HCT116 (cell line): ENCODE measurements around the gene SPRED1. TPM values are rescaled to one million over a fixed set of nuclear protein-coding genes. Genes with fewer than 3 reads are reported as not detected.

Experiments used
- ATAC-seq: fragments of 200-7000 bp; cut with Tn5 transposase; 2 replicates; pipeline ENCODE4 v1.9.1; 2020; ENCODE audit warnings: mild to moderate bottlenecking, moderate library complexity
- BruUV-seq: library from RNA; stranded (reverse); fragments of 400-500 nt; replicated peaks from 2 replicates; lab custom pipeline; 2021; lab: Mats Ljungman, UMichigan
- CTCF ChIA-PET: fragments of 300-600 bp; sonication (Branson Sonifier 250); formaldehyde crosslinking; loops from one replicate; lab custom pipeline; 2021; ENCODE audit warnings: antibody characterized with exemption; lab: Charles Lee
- POLR2A ChIA-PET: fragments of 300-600, 350-600 bp; sonication (Branson Sonifier 250); formaldehyde crosslinking; loops from one replicate; lab custom pipeline; 2021; ENCODE audit warnings: antibody characterized with exemption; lab: Charles Lee
- RAD21 ChIA-PET, 2 experiments: fragments of 300-600 bp; sonication (Branson Sonifier 250); formaldehyde crosslinking; loops; one replicate each; lab custom pipeline; 2023; ENCODE audit warnings: low total read pairs in 2 of 2; ENCODE audit not compliant: uncharacterized antibody in 2 of 2, unreplicated experiment in 2 of 2, low non-redundant PET in 1 of 2; lab: Charles Lee
- DNase-seq: peaks from one replicate; pipeline ENCODE4 v3.0.0-alpha.2; 2010; ENCODE audit warnings: low read depth, low spot score
- H2AFZ ChIP-seq: fragments of 200-600 bp; shearing (Covaris generic), sonication (generic); 2 replicates; pipeline ENCODE4 v1.6.1; 2017; ENCODE audit warnings: low read depth, mixed run types, mixed read lengths, antibody characterized with exemption, low read length; ENCODE audit not compliant: poor library complexity, severe bottlenecking
- H3K27ac ChIP-seq: 2 replicates; pipeline ENCODE4 v1.5.1; 2012; ENCODE audit warnings: low read depth, low read length
- H3K27me3 ChIP-seq: fragments of 200-600 bp; sonication (generic); 2 replicates; pipeline ENCODE4 v1.6.1; 2016; ENCODE audit warnings: mixed run types, low read length, mixed read lengths; ENCODE audit not compliant: insufficient read depth
- H3K36me3 ChIP-seq, 2 experiments: fragments of 200-500 bp in 1 of 2; fragments of 200-600 bp in 1 of 2; sonication (Bioruptor generic) in 1 of 2; sonication (generic) in 1 of 2; 2 replicates each; pipeline versions ENCODE4 v1.5.1 to v1.6.1; 2014 to 2016; ENCODE audit warnings: low read length in 2 of 2, inconsistent platforms in 1 of 2, mixed read lengths in 1 of 2, mixed run types in 1 of 2; ENCODE audit not compliant: insufficient read depth in 2 of 2, control insufficient read depth in 1 of 2
- H3K4me1 ChIP-seq, 2 experiments: fragments of 200-600 bp in 1 of 2; sonication (generic) in 1 of 2; 2 replicates each; pipeline versions ENCODE4 v1.5.1 to v1.6.1; 2012 to 2017; ENCODE audit warnings: low read length in 2 of 2, inconsistent platforms in 1 of 2, mild to moderate bottlenecking in 1 of 2, mixed read lengths in 1 of 2, mixed run types in 1 of 2, moderate library complexity in 1 of 2; ENCODE audit not compliant: insufficient read depth in 2 of 2, control insufficient read depth in 1 of 2
- H3K4me2 ChIP-seq: fragments of 200-600 bp; sonication (generic); 2 replicates; pipeline ENCODE4 v1.6.1; 2017; ENCODE audit warnings: mixed run types, low read length, mixed read lengths
- H3K4me3 ChIP-seq, 2 experiments: fragments of 200-600 bp in 1 of 2; sonication (generic) in 1 of 2; replicated peaks in 1 of 2; 2 replicates each; pipeline ENCODE4 v1.5.1; 2011 to 2016; ENCODE audit warnings: low read length in 2 of 2, control low read depth in 1 of 2, low read depth in 1 of 2, mild to moderate bottlenecking in 1 of 2, mixed read lengths in 1 of 2, mixed run types in 1 of 2
- H3K79me2 ChIP-seq: fragments of 200-600 bp; sonication (generic); 2 replicates; pipeline ENCODE4 v1.6.1; 2017; ENCODE audit warnings: mild to moderate bottlenecking, mixed run types, low read length, moderate library complexity, mixed read lengths; ENCODE audit not compliant: insufficient read depth
- H3K9ac ChIP-seq: fragments of 200-600 bp; sonication (generic); 2 replicates; pipeline ENCODE4 v1.6.1; 2016; ENCODE audit warnings: low read length, mixed read lengths
- H3K9me2 ChIP-seq: fragments of 200-600 bp; sonication (generic), shearing (Covaris generic); 2 replicates; pipeline ENCODE4 v1.6.1; 2017; ENCODE audit warnings: mixed run types, mild to moderate bottlenecking, moderate library complexity; ENCODE audit not compliant: insufficient read depth
- H3K9me3 ChIP-seq, 2 experiments: fragments of 200-500 bp in 1 of 2; fragments of 200-600 bp in 1 of 2; sonication (Bioruptor generic) in 1 of 2; sonication (generic) in 1 of 2; 2 replicates each; pipeline ENCODE4 v1.6.1; 2014 to 2017; ENCODE audit warnings: low read length in 2 of 2, mixed read lengths in 2 of 2, inconsistent platforms in 1 of 2, low read depth in 1 of 2, mild to moderate bottlenecking in 1 of 2, mixed run types in 1 of 2, moderate library complexity in 1 of 2; ENCODE audit not compliant: control insufficient read depth in 1 of 2, insufficient read depth in 1 of 2
- H4K20me1 ChIP-seq: fragments of 200-600 bp; sonication (generic), shearing (Covaris generic); 2 replicates; pipeline ENCODE4 v1.6.1; 2017; ENCODE audit warnings: mixed run types, mild to moderate bottlenecking, moderate library complexity; ENCODE audit not compliant: insufficient read depth
- CBX3 ChIP-seq: IDR thresholded peaks from 2 replicates; pipeline ENCODE4 v1.6.1; 2012; ENCODE audit warnings: low read depth
- CEBPB ChIP-seq: IDR thresholded peaks from 2 replicates; pipeline ENCODE4 v1.6.1; 2012; ENCODE audit warnings: low read depth
- EGR1 ChIP-seq: IDR thresholded peaks from 2 replicates; pipeline ENCODE4 v1.6.1; 2012; ENCODE audit warnings: low read depth
- EZH2 ChIP-seq: fragments of 200-600 bp; sonication (generic); IDR thresholded peaks from 2 replicates; pipeline ENCODE4 v1.6.1; 2017; ENCODE audit warnings: antibody characterized with exemption, mixed run types
- EZH2phosphoT487 ChIP-seq: fragments of 200-600 bp; IDR thresholded peaks from 2 replicates; pipeline ENCODE4 v1.6.1; 2018; ENCODE audit warnings: antibody characterized with exemption, borderline replicate concordance
- JUND ChIP-seq: IDR thresholded peaks from 2 replicates; pipeline ENCODE4 v1.6.1; 2012
- POLR2A ChIP-seq: IDR thresholded peaks from 2 replicates; pipeline ENCODE4 v1.7.0; 2011; ENCODE audit warnings: borderline replicate concordance; ENCODE audit not compliant: insufficient read depth, insufficient read length; ENCODE audit errors: extremely low read depth
- POLR2AphosphoS5 ChIP-seq: IDR thresholded peaks from 2 replicates; pipeline ENCODE4 v1.6.1; 2011; ENCODE audit warnings: mild to moderate bottlenecking, low read depth, low read length, moderate library complexity
- RAD21 ChIP-seq: IDR thresholded peaks from 2 replicates; pipeline ENCODE4 v1.6.1; 2012; ENCODE audit warnings: low read depth, mild to moderate bottlenecking
- SP1 ChIP-seq: IDR thresholded peaks from 2 replicates; pipeline ENCODE4 v1.6.1; 2012; ENCODE audit warnings: low read depth
- SRF ChIP-seq: IDR thresholded peaks from 2 replicates; pipeline ENCODE4 v1.6.1; 2012; ENCODE audit warnings: low read depth
- TCF7L2 ChIP-seq: IDR thresholded peaks from 2 replicates; pipeline ENCODE4 v1.7.0; 2011; ENCODE audit warnings: borderline replicate concordance, inconsistent platforms; ENCODE audit not compliant: insufficient read depth, insufficient read length; ENCODE audit errors: extremely low read depth
- ZNF274 ChIP-seq: fragments of 200-500 bp; sonication (Bioruptor generic); IDR thresholded peaks from 2 replicates; pipeline ENCODE4 v1.6.1; 2014; ENCODE audit warnings: mild to moderate bottlenecking, low read depth, low read length, inconsistent platforms
- intact Hi-C: fragments of 100-400 bp; cut with micrococcal nuclease; formaldehyde crosslinking; loops from 2 replicates; pipeline ENCODE4 v1.10.0; 2022
- total RNA-seq: library from RNA; stranded (reverse); gene quantifications from one replicate; pipeline ENCODE4 v1.2.1, GENCODE V29; 2021; ENCODE audit not compliant: unreplicated experiment
- TF ChIP-seq, protein P1 (sequence below), 3 experiments: fragments of 200-600 bp in 1 of 3; sonication (generic) in 1 of 3; IDR thresholded peaks in 2 of 3; conservative IDR thresholded peaks in 1 of 3; 2 replicates each; pipeline ENCODE4 v1.5.1; 2012 to 2017; ENCODE audit warnings: low read depth in 2 of 3, low read length in 2 of 3, antibody characterized with exemption in 1 of 3, borderline replicate concordance in 1 of 3, control low read depth in 1 of 3, mild to moderate bottlenecking in 1 of 3, mixed read lengths in 1 of 3, mixed run types in 1 of 3, moderate library complexity in 1 of 3; ENCODE audit not compliant: insufficient read depth in 1 of 3

Gene SPRED1
- total RNA-seq, 1 experiment from 2014 or later: 24.7 TPM

DNA sequence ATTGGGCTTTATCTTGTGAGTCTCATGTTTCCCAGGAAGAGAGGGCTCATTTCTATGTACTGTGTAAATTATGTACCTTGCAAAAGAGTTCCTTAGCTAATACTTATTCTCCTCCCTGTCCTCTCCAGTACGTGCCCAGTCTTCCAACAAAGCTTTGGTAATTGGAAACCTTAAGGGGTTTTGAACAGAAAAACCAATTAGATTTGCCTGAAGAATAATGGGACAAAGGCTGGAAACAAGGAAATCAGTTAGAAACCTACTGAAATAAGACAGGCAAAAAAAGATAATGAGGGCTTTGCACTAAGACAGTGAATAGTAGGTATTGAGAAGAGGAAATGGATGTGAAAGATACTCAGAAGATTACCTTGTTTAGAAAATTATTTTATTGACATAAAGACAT is 82.5 kb downstream of the SPRED1 start (continued):
- TF ChIP-seq, protein P1, sequence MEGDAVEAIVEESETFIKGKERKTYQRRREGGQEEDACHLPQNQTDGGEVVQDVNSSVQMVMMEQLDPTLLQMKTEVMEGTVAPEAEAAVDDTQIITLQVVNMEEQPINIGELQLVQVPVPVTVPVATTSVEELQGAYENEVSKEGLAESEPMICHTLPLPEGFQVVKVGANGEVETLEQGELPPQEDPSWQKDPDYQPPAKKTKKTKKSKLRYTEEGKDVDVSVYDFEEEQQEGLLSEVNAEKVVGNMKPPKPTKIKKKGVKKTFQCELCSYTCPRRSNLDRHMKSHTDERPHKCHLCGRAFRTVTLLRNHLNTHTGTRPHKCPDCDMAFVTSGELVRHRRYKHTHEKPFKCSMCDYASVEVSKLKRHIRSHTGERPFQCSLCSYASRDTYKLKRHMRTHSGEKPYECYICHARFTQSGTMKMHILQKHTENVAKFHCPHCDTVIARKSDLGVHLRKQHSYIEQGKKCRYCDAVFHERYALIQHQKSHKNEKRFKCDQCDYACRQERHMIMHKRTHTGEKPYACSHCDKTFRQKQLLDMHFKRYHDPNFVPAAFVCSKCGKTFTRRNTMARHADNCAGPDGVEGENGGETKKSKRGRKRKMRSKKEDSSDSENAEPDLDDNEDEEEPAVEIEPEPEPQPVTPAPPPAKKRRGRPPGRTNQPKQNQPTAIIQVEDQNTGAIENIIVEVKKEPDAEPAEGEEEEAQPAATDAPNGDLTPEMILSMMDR (IDR thresholded peaks at IDR 0.05 in 2 of 3, conservative IDR thresholded peaks at IDR 0.05 in 1 of 3; ENCODE audit: borderline replicate concordance in 1 of 3, insufficient read depth in 1 of 3, low read depth in 2 of 3, low read length in 2 of 3): no peak
- no peak for TF ChIP-seq SP1
- TF ChIP-seq ZNF274: no peak
- TF ChIP-seq TCF7L2: no peak
- no peak for TF ChIP-seq EZH2phosphoT487
- no peak for TF ChIP-seq CBX3
- TF ChIP-seq POLR2AphosphoS5: no peak
- TF ChIP-seq POLR2A: no peak
- TF ChIP-seq JUND: no peak
- no peak for TF ChIP-seq RAD21
- TF ChIP-seq EGR1: no peak
- no peak for TF ChIP-seq SRF
- TF ChIP-seq CEBPB: no peak
- no peak for TF ChIP-seq EZH2

DNA sequence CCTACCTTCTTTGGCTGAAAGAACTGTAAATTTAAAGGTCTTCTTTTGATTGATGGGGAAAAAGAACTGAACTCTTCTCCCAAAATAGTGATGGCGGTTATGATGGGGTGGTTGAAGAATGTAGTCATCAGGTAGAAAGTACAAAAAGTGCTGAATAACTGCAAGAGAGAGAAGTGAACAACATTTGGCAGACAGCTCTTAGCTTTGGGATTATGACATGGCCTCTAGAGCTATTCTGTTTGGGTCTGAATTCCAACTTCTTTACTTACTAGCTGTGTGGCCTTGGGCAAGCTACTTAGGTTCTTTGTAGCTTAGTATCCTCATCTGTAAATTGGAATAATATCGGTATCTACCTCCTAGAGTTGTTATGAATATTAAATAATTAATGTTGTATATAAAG is 91.7 kb downstream of the SPRED1 start:
- Histone ChIP-seq H3K4me2 (no peak overlapping the region), H3K9me2 (no peaks in the 10 kb centered on the region), H3K9me3 (no peaks in the 10 kb centered on the region), H3K36me3 (no peaks in the 10 kb centered on the region), H3K4me3 (no peak overlapping the region), H3K4me1 (no peaks in the 10 kb centered on the region), H4K20me1 (no peaks in the 10 kb centered on the region; the same call in 1 of the 2 replicates), H3K27ac (no peak overlapping the region), H3K27me3 (no peaks in the 10 kb centered on the region), H3K9ac (no peak overlapping the region), H3K79me2 (no peaks in the 10 kb centered on the region; the same call in 1 of the 2 replicates), H2AFZ (no peak overlapping the region)
- intact Hi-C loops: no loop called here
- ChIA-PET POLR2A (no interaction called here), RAD21 (no interaction called here), CTCF (no interaction called here)
- no peak for DNase-seq
- ATAC-seq: no peak
- BruUV-seq: no TSS peak
- TF ChIP-seq CBX3: no peak
